ENCODE results near the gene CROCC2.

The CROCC2 gene

GRCh38 chr2:241038374-241039180 is 132.4 kb downstream of the CROCC2 start:
- no peak for DNase-seq (ENCODE audit: low read depth)

DNA sequence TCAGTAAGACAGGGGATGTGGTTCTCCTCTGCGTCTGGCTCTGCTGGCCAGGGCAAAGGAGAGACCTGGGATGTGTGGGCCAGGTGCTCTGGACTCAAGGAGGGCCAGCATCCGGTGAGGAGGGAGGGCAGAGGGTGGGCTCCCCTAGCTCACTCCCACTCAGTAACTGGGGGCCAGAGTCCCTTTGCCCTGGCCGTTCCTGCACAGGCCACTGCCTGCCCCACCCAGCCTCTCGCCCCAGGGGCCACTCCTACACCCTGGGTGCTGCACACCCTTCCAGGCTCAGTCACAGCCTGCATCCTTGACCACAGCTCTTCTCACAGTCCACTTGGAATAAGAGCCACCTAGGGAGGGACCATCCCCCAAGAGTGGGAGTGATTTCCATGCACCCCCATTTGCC is 133.3 kb downstream of the CROCC2 start:
- no peak for DNase-seq (ENCODE audit: low read depth)

DNA sequence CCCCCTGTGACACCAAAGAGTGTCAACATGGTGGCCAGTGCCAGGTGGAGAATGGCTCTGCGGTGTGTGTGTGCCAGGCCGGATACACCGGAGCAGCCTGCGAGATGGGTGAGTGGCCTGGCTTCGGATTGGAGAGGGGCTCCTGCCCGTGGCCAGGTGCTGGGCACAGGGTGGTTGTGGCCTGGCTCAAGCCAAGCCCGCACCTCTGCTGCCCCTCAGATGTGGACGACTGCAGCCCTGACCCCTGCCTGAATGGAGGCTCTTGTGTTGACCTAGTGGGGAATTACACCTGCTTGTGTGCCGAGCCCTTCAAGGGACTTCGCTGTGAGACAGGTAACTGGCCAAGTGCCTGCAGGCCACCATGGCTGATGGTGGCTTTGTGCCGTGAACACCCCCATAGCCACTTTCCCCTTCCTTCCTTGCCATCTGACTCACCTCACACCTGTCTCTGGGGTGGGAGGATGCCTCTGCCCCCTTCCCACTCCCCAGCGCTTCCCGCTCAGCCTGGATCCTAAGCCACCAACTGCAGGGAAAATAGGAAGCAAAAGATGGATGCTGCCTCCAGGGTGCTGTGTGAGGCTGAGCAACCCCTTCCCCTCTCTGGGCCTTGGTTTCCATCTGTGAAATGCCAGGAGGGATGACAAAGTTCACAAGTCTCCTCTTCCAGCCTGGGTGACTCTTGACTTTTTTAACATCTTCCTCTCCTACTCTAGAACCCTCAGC is 134.1 kb downstream of the CROCC2 start:
- no peak for DNase-seq (ENCODE audit: low read depth)

DNA sequence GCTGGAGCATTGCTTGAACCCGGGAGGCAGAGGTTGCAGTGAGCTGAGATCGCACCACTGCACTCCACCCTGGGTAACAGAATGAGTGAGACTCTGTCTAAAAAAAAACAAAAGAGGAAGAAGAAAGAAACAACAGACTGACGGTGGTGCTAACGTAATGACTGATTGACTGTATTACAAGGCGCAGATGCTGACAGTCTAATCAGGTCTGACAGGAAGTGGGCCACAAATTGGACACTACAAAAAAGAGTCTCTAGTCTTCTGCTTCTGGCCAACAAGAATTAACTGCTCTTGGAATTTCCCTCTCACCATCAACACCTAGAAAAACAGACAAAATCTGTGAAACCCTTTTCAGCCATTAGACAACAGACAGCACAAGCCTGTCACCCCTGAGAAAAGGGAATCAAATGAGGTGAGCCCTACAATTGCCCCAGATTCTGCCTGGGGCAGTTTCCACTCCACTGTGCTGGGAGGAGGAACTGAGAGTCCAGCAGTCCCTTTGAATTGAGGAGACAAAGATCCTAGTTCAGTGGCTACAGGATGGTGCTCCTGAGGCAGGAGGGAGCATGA is 135.5 kb downstream of the CROCC2 start:
- DNase-seq (ENCODE audit: low read depth), result no peak
